A673 (cell line): Measurements from ENCODE around the gene TSPO. TPM values are rescaled to one million over a fixed set of nuclear protein-coding genes. Genes with fewer than 3 reads are reported as not detected.

Source experiments
- BruUV-seq: library from RNA; stranded (reverse); fragments of 400-500 nt; replicated peaks from 2 replicates; lab custom pipeline; 2021; lab: Mats Ljungman, UMichigan
- CTCF ChIA-PET: fragments of 300-600 bp; sonication (Branson Sonifier 250); formaldehyde crosslinking; loops from one replicate; lab custom pipeline; 2022; ENCODE audit warnings: antibody characterized with exemption; lab: Charles Lee
- POLR2A ChIA-PET: fragments of 300-600 bp; sonication (Branson Sonifier 250); formaldehyde crosslinking; loops from one replicate; lab custom pipeline; 2022; ENCODE audit warnings: antibody characterized with exemption; ENCODE audit not compliant: low non-redundant PET; lab: Charles Lee
- DNase-seq: peaks from one replicate; pipeline ENCODE4 v3.0.0-alpha.2; 2015; ENCODE audit warnings: low spot score
- H3K27ac ChIP-seq: fragments of 200-600 bp; sonication (generic); 2 replicates; pipeline ENCODE4 v1.5.1; 2016; ENCODE audit warnings: mixed run types, low read depth, mild to moderate bottlenecking, mixed read lengths, antibody characterized with exemption, low read length; ENCODE audit not compliant: poor library complexity, severe bottlenecking
- H3K27me3 ChIP-seq: fragments of 200-600 bp; sonication (generic); replicated peaks from 2 replicates; pipeline ENCODE4 v1.6.1; 2017; ENCODE audit warnings: mixed run types, low read depth, mild to moderate bottlenecking, mixed read lengths, antibody characterized with exemption, low read length; ENCODE audit not compliant: insufficient read depth, poor library complexity
- H3K36me3 ChIP-seq: fragments of 200-600 bp; sonication (generic); 2 replicates; pipeline ENCODE4 v1.6.1; 2016; ENCODE audit warnings: mixed run types, mild to moderate bottlenecking, mixed read lengths, antibody characterized with exemption, low read length; ENCODE audit not compliant: insufficient read depth, poor library complexity, severe bottlenecking
- H3K4me1 ChIP-seq: fragments of 200-600 bp; sonication (generic); 2 replicates; pipeline ENCODE4 v1.6.1; 2017; ENCODE audit warnings: mixed run types, mild to moderate bottlenecking, mixed read lengths, antibody characterized with exemption, low read length; ENCODE audit not compliant: insufficient read depth, poor library complexity, severe bottlenecking
- H3K4me3 ChIP-seq: fragments of 200-600 bp; sonication (generic); 2 replicates; pipeline ENCODE4 v1.5.1; 2016; ENCODE audit warnings: low read depth, mixed run types, mild to moderate bottlenecking, mixed read lengths, low read length; ENCODE audit not compliant: poor library complexity, severe bottlenecking
- H3K9me3 ChIP-seq: fragments of 200-600 bp; sonication (generic); 2 replicates; pipeline ENCODE4 v1.6.1; 2016; ENCODE audit warnings: mixed run types, low read depth, mild to moderate bottlenecking, mixed read lengths, antibody characterized with exemption, low read length; ENCODE audit not compliant: poor library complexity, severe bottlenecking
- CTCF ChIP-seq: fragments of 300-800, 200-600 bp; sonication (generic); conservative IDR thresholded peaks from 2 replicates; pipeline ENCODE4 v1.5.1; 2017; ENCODE audit warnings: low read depth, mild to moderate bottlenecking, antibody characterized with exemption, low read length, moderate library complexity, mixed read lengths
- EZH2 ChIP-seq: fragments of 200-600 bp; sonication (generic); IDR thresholded peaks from 2 replicates; pipeline ENCODE4 v1.6.1; 2017; ENCODE audit warnings: borderline replicate concordance, low read depth, mild to moderate bottlenecking, mixed read lengths, antibody characterized with exemption, low read length; ENCODE audit not compliant: poor library complexity, severe bottlenecking
- intact Hi-C: fragments of 100-400 bp; cut with micrococcal nuclease; formaldehyde crosslinking; loops from one replicate; pipeline ENCODE4 v1.10.0; 2022; ENCODE audit not compliant: unreplicated experiment
- total RNA-seq: library from RNA; stranded (reverse); gene quantifications from 2 replicates; pipeline ENCODE4 v1.2.3, GENCODE V29; 2021

The TSPO gene
- total RNA-seq, 1 experiment from 2014 or later, result 105 TPM

GRCh38 chr22:43198126-43198525, 46.8 kb downstream of the TSPO start:
- H3K4me1 ChIP-seq, result no peaks in the 10 kb centered on the region
- ChIA-PET CTCF (no interaction called here), POLR2A (no interaction called here)
- DNase-seq, result no peak
- TF ChIP-seq EZH2, result no peak
- TF ChIP-seq CTCF, result no peak
- no peaks in the 10 kb centered on the region for H3K36me3 ChIP-seq
- H3K9me3 ChIP-seq, result no peaks in the 10 kb centered on the region
- BruUV-seq, result no TSS peak
- no peaks in the 10 kb centered on the region for H3K27me3 ChIP-seq
- H3K27ac ChIP-seq, result no peak overlapping the region
- H3K4me3 ChIP-seq, result no peak overlapping the region
- intact Hi-C loops, result no loop called here

DNA sequence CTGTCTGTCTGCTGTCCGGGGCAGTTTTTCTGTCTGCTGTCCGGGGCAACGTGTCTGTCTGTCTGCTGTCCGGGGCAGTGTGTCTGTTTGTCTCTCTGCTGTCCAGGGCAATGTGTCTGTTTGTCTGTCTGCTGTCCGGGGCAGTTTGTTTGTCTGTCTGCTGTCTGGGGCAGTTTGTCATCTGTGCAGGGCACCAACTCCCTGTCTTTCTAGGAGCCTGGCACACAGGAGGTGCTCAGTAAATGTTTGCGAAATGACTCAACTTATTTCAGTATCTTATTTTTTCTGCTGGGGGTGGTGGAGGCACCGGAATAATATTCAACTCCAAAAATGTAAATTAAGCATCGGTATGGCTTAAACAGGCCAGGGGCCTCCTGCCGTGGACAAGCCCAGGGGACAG, 47.6 kb downstream of the TSPO start:
- TF ChIP-seq EZH2 (no peak), CTCF (no peak)
- Histone ChIP-seq H3K4me1 (no peaks in the 10 kb centered on the region), H3K9me3 (no peaks in the 10 kb centered on the region), H3K27ac (no peak overlapping the region), H3K36me3 (no peaks in the 10 kb centered on the region), H3K4me3 (no peak overlapping the region), H3K27me3 (no peaks in the 10 kb centered on the region)
- intact Hi-C loops, result no loop called here
- CTCF ChIA-PET, result no interaction called here
- DNase-seq, result no peak
- POLR2A ChIA-PET, result interaction anchor here (0.5 kb wide), 1 partner anchor 56 kb away, joined by 3 read pairs; no protein-coding TSS in a partner anchor
- no TSS peak for BruUV-seq

- no TSS peak for BruUV-seq
- Histone ChIP-seq H3K27me3 (no peaks in the 10 kb centered on the region), H3K4me3 (no peak overlapping the region), H3K4me1 (no peaks in the 10 kb centered on the region), H3K36me3 (no peaks in the 10 kb centered on the region), H3K27ac (no peak overlapping the region), H3K9me3 (no peaks in the 10 kb centered on the region)
- intact Hi-C loops, result no loop called here
- no peak for DNase-seq
- TF ChIP-seq CTCF (no peak), EZH2 (no peak)
- ChIA-PET CTCF (no interaction called here), POLR2A (interaction anchor here (0.5 kb wide), 1 partner anchor 55 kb away, joined by 3 read pairs; no protein-coding TSS in a partner anchor)
These were observed 48.2 kb downstream of the TSPO start for GRCh38 chr22:43199541-43199940.
